Stomach (tissue), 4 donors: ENCODE results near the gene ADAM8.

Source experiments
- CTCF ChIP-seq, 7 experiments: fragments of 450-650 bp in 4 of 7; fragments of 200-600 bp in 3 of 7; sonication (generic) in 3 of 7; IDR thresholded peaks; one replicate each; pipeline ENCODE4 v1.5.1; 2016 to 2019; ENCODE audit warnings: antibody characterized with exemption in 7 of 7, control low read depth in 2 of 7, mild to moderate bottlenecking in 1 of 7
- EP300 ChIP-seq: sonication (generic); formaldehyde crosslinking; IDR thresholded peaks from one replicate; pipeline ENCODE4 v1.6.1; 2017; ENCODE audit warnings: antibody characterized with exemption
- POLR2A ChIP-seq, 4 donors: fragments of 450-650 bp; IDR thresholded peaks; one replicate each; pipeline ENCODE4 v1.6.1; 2016; ENCODE audit warnings: antibody characterized with exemption in 4 of 4, control low read depth in 2 of 4, mild to moderate bottlenecking in 1 of 4, moderate library complexity in 1 of 4

GRCh38 chr10:133286366-133286765 is 9.7 kb upstream of the ADAM8 start:
- TF ChIP-seq POLR2A (IDR thresholded peaks at IDR 0.05) (no peak), CTCF (IDR thresholded peaks at IDR 0.05) (no peak), EP300 (no peak)
